Measurements from ENCODE around the gene NIP7. TPM values are rescaled to one million over a fixed set of nuclear protein-coding genes. Genes with fewer than 3 reads are reported as not detected.

Gene NIP7
- total RNA-seq, 1 experiment from 2014 or later: 62.8 TPM

DNA sequence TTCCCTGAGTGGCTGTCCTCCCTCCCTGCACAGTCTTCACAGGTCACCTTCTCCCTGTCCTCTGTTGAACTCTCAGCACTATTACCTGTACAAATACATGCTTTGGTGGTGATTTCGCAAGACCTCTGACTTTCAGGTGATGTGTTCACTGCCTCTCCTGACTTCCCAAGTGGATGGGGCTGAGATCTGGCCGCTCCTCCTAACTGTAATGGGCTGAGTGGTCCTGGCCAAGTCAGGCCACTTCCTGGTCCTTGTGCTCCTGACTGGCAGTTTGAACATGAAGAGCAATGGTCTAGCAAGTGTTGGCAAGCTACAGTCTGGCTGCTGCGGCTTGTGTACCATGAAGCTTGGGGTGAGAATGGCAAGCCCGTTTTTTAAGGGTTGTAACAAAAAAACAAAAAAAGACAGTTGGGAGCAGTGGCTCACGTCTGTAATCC is 23.7 kb downstream of the NIP7 start:
- Histone ChIP-seq H3K4me2 (ENCODE audit: low read length) (no peak overlapping the region), H3K9ac (ENCODE audit: low read length) (no peak overlapping the region), H2AFZ (ENCODE audit: low read depth, low read length, poor library complexity, severe bottlenecking) (no peak overlapping the region), H3K27ac (ENCODE audit: low read depth, low read length) (no peak overlapping the region), H3K4me3 (replicated peaks in 1 of 2; ENCODE audit: low read depth in 1 of 2, low read length in 2 of 2) (no peak overlapping the region), H4K20me1 (ENCODE audit: insufficient read depth) (no peaks in the 10 kb centered on the region), H3K4me1 (ENCODE audit: control insufficient read depth in 1 of 2, insufficient read depth in 2 of 2, low read length in 2 of 2) (peaks cover 7 to 25% of the 10 kb centered on the region in 2 experiments), H3K9me2 (ENCODE audit: insufficient read depth) (no peaks in the 10 kb centered on the region), H3K36me3 (ENCODE audit: control insufficient read depth in 1 of 2, insufficient read depth in 2 of 2, low read length in 2 of 2) (peaks cover 35 to 48% of the 10 kb centered on the region in 2 experiments; a peak in 3 of 4 replicates), H3K79me2 (ENCODE audit: insufficient read depth, low read length) (peaks cover 22% of the 10 kb centered on the region), H3K27me3 (ENCODE audit: insufficient read depth, low read length) (no peaks in the 10 kb centered on the region), H3K9me3 (ENCODE audit: control insufficient read depth in 1 of 2, insufficient read depth in 1 of 2, low read depth in 1 of 2, low read length in 2 of 2) (no peaks in the 10 kb centered on the region)
- TF ChIP-seq ZBTB33 (IDR thresholded peaks at IDR 0.05; ENCODE audit: extremely low read depth, insufficient replicate concordance, low read length) (no peak), SRF (IDR thresholded peaks at IDR 0.05; ENCODE audit: low read depth) (no peak), ELF1 (IDR thresholded peaks at IDR 0.05; ENCODE audit: borderline replicate concordance, low read depth) (no peak), EGR1 (IDR thresholded peaks at IDR 0.05; ENCODE audit: low read depth) (no peak), POLR2A (IDR thresholded peaks at IDR 0.05; ENCODE audit: borderline replicate concordance, extremely low read depth, insufficient read depth, insufficient read length) (no peak), CEBPB (IDR thresholded peaks at IDR 0.05; ENCODE audit: low read depth) (peak; percentile 77)
- intact Hi-C loops (cut with micrococcal nuclease): no loop called here
- CTCF ChIA-PET: no interaction called here
- no peak for DNase-seq (ENCODE audit: low read depth, low spot score)
- POLR2A ChIA-PET: no interaction called here
- BruUV-seq (replicated peaks): no TSS peak
- RAD21 ChIA-PET (ENCODE audit: low non-redundant PET in 1 of 2, low total read pairs in 2 of 2, uncharacterized antibody in 2 of 2, unreplicated experiment in 2 of 2): no interaction called here
- ATAC-seq: no peak

- ChIA-PET POLR2A (no interaction called here), RAD21 (ENCODE audit: low non-redundant PET in 1 of 2, low total read pairs in 2 of 2, uncharacterized antibody in 2 of 2, unreplicated experiment in 2 of 2) (no interaction called here), CTCF (no interaction called here)
- Histone ChIP-seq H3K4me2 (ENCODE audit: low read length) (no peak overlapping the region), H4K20me1 (ENCODE audit: insufficient read depth) (no peaks in the 10 kb centered on the region), H3K79me2 (ENCODE audit: insufficient read depth, low read length) (peaks cover 24% of the 10 kb centered on the region), H3K9me3 (ENCODE audit: control insufficient read depth in 1 of 2, insufficient read depth in 1 of 2, low read depth in 1 of 2, low read length in 2 of 2) (no peaks in the 10 kb centered on the region), H3K9me2 (ENCODE audit: insufficient read depth) (no peaks in the 10 kb centered on the region), H3K27ac (ENCODE audit: low read depth, low read length) (no peak overlapping the region), H3K4me3 (replicated peaks in 1 of 2; ENCODE audit: low read depth in 1 of 2, low read length in 2 of 2) (no peak overlapping the region), H3K27me3 (ENCODE audit: insufficient read depth, low read length) (no peaks in the 10 kb centered on the region), H3K9ac (ENCODE audit: low read length) (no peak overlapping the region), H2AFZ (ENCODE audit: low read depth, low read length, poor library complexity, severe bottlenecking) (no peak overlapping the region), H3K4me1 (ENCODE audit: control insufficient read depth in 1 of 2, insufficient read depth in 2 of 2, low read length in 2 of 2) (peaks cover 7 to 25% of the 10 kb centered on the region in 2 experiments), H3K36me3 (ENCODE audit: control insufficient read depth in 1 of 2, insufficient read depth in 2 of 2, low read length in 2 of 2) (peaks cover 40 to 52% of the 10 kb centered on the region in 2 experiments; a peak in 3 of 4 replicates)
- intact Hi-C loops (cut with micrococcal nuclease): no loop called here
- 0 out of 2 replicates have a peak, but pooled peaks have one; percentile 22 for TF ChIP-seq SIN3A (IDR thresholded peaks at IDR 0.05; ENCODE audit: low read depth)
- TF ChIP-seq, protein P1, sequence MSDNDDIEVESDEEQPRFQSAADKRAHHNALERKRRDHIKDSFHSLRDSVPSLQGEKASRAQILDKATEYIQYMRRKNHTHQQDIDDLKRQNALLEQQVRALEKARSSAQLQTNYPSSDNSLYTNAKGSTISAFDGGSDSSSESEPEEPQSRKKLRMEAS (IDR thresholded peaks at IDR 0.05): no peak
- no TSS peak for BruUV-seq (replicated peaks)
- no peak for ATAC-seq
- no peak for DNase-seq (ENCODE audit: low read depth, low spot score)
Measured at GRCh38 chr16:69364088-69364487, 24.5 kb downstream of the NIP7 start.

Data from HCT116 (cell line).